Hepatocyte (in vitro differentiated cells): Measurements from ENCODE around the gene STPG3.

Experiments
- EZH2 ChIP-seq: fragments of 200-600 bp; sonication (generic); IDR thresholded peaks from 2 replicates; pipeline ENCODE4 v1.6.1; 2016; ENCODE audit warnings: antibody characterized with exemption, mild to moderate bottlenecking, borderline replicate concordance
- EZH2phosphoT487 ChIP-seq: fragments of 200-600 bp; sonication (generic); IDR thresholded peaks from one replicate; pipeline ENCODE4 v1.6.1; 2018; ENCODE audit warnings: antibody characterized with exemption, mild to moderate bottlenecking, low read depth, moderate library complexity; ENCODE audit not compliant: unreplicated experiment, severe bottlenecking
- TF ChIP-seq, protein P1 (sequence below): fragments of 200-600 bp; sonication (generic); IDR thresholded peaks from 2 replicates; pipeline ENCODE4 v1.5.1; 2016; ENCODE audit warnings: antibody characterized with exemption, mild to moderate bottlenecking; ENCODE audit not compliant: poor library complexity

DNA sequence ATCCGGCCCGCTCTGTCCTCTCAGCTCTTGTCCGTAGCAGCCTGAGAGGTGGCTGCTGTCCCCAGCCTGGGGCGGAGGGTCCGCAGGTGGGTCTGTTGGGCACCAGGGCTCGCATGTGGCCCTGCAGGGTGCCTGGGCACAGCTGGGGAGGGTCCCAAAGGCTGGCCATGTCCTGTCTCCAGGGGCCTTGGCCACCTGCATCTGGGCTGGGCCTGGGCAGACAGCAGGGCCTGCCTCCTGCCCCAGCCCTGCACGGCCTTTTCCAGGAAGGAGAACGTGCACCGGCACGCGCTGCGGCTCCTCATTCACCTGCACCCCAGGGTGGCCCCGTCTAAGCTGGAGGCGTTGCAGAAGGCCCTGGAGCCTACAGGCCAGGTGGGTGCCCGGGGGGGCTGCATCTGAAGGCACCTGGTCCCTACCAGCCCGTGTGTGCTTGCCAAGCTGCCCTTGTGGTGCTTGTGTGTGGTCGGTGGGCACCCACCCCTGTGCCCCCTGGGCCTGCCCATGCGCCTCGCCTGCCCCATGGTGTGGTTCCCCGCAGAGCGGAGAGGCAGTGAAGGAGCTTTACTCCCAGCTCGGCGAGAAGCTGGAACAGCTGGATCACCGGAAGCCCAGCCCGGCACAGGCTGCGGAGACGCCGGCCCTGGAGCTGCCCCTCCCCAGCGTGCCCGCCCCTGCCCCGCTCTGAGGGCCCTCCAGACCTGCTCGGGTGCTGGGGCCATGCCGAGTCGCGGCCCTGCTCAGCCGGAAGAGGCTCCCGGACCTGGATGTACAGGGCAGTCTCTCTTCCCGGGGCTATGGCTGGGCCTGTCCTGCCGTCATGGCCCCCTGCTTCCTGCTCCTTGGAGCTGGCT lies 21.4 kb downstream of the STPG3 start:
- TF ChIP-seq, protein P1, sequence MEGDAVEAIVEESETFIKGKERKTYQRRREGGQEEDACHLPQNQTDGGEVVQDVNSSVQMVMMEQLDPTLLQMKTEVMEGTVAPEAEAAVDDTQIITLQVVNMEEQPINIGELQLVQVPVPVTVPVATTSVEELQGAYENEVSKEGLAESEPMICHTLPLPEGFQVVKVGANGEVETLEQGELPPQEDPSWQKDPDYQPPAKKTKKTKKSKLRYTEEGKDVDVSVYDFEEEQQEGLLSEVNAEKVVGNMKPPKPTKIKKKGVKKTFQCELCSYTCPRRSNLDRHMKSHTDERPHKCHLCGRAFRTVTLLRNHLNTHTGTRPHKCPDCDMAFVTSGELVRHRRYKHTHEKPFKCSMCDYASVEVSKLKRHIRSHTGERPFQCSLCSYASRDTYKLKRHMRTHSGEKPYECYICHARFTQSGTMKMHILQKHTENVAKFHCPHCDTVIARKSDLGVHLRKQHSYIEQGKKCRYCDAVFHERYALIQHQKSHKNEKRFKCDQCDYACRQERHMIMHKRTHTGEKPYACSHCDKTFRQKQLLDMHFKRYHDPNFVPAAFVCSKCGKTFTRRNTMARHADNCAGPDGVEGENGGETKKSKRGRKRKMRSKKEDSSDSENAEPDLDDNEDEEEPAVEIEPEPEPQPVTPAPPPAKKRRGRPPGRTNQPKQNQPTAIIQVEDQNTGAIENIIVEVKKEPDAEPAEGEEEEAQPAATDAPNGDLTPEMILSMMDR: no peak
- no peak for TF ChIP-seq EZH2phosphoT487
- TF ChIP-seq EZH2: no peak
